HepG2 (cell line): ENCODE data around the gene SLC9C2. TPM values are rescaled to one million over a fixed set of nuclear protein-coding genes. Genes with fewer than 3 reads are reported as not detected.

Source experiments
- ARNT2 ChIP-seq: sonication (generic); formaldehyde crosslinking; IDR thresholded peaks from 2 replicates; pipeline ENCODE4 v1.8.0; 2022; ENCODE audit warnings: mild to moderate bottlenecking, low read depth, missing genetic modification reagents, moderate library complexity
- CTCF ChIP-seq: sonication (generic); formaldehyde crosslinking; IDR thresholded peaks from 2 replicates; pipeline ENCODE4 v1.5.0; 2020; ENCODE audit warnings: mild to moderate bottlenecking, missing genetic modification reagents, moderate library complexity
- DNMT1 ChIP-seq: sonication (generic); formaldehyde crosslinking; IDR thresholded peaks from 2 replicates; pipeline ENCODE4 v1.5.1; 2020; ENCODE audit warnings: mild to moderate bottlenecking, missing genetic modification reagents
- HNRNPLL ChIP-seq: fragments of 200-400 bp; formaldehyde crosslinking; IDR thresholded peaks from 2 replicates; pipeline ENCODE4 v1.6.1; 2017; ENCODE audit warnings: mild to moderate bottlenecking, low read depth, low read length; ENCODE audit not compliant: poor library complexity, severe bottlenecking
- KAT2B ChIP-seq: fragments of 150-350 bp; IDR thresholded peaks from 2 replicates; pipeline ENCODE4 v1.6.1; 2014; ENCODE audit warnings: low read depth, low read length, borderline replicate concordance
- KDM5A ChIP-seq: fragments of 200-600 bp; sonication (generic); IDR thresholded peaks from 2 replicates; pipeline ENCODE4 v1.7.0; 2018; ENCODE audit warnings: antibody characterized with exemption, mild to moderate bottlenecking, low read length, borderline replicate concordance
- MYC ChIP-seq: sonication (generic); formaldehyde crosslinking; IDR thresholded peaks from 2 replicates; pipeline ENCODE4 v1.9.0; 2021; ENCODE audit warnings: missing genetic modification reagents, borderline replicate concordance
- NCOA1 ChIP-seq: sonication (generic); formaldehyde crosslinking; IDR thresholded peaks from 2 replicates; pipeline ENCODE4 v1.9.0; 2021; ENCODE audit warnings: missing genetic modification reagents
- PRDM4 ChIP-seq: sonication (generic); formaldehyde crosslinking; IDR thresholded peaks from 2 replicates; pipeline ENCODE4 v1.9.0; 2021; ENCODE audit warnings: missing genetic modification reagents, borderline replicate concordance
- RELA ChIP-seq: sonication (generic); formaldehyde crosslinking; IDR thresholded peaks from 2 replicates; pipeline ENCODE4 v1.4.0; 2020; ENCODE audit warnings: missing genetic modification reagents
- SALL2 ChIP-seq: sonication (generic); formaldehyde crosslinking; IDR thresholded peaks from 2 replicates; pipeline ENCODE4 v1.8.1; 2023; ENCODE audit warnings: mild to moderate bottlenecking, missing genetic modification reagents, inconsistent platforms
- SKI ChIP-seq: fragments of 450-650 bp; IDR thresholded peaks from one replicate; pipeline ENCODE4 v1.6.1; 2018; ENCODE audit warnings: mild to moderate bottlenecking; ENCODE audit not compliant: partially characterized antibody
- ZBTB14 ChIP-seq: sonication (generic); formaldehyde crosslinking; IDR thresholded peaks from 2 replicates; pipeline ENCODE4 v1.4.0; 2020; ENCODE audit warnings: missing genetic modification reagents
- ZBTB26 ChIP-seq: IDR thresholded peaks from 2 replicates; pipeline ENCODE4 v1.6.1; 2016; ENCODE audit warnings: missing compliant biosample characterization, missing genetic modification reagents, borderline replicate concordance
- ZNF331 ChIP-seq: sonication (generic); formaldehyde crosslinking; IDR thresholded peaks from 2 replicates; pipeline ENCODE4 v1.4.0; 2020; ENCODE audit warnings: missing genetic modification reagents
- ZNF34 ChIP-seq: sonication (generic); formaldehyde crosslinking; IDR thresholded peaks from 2 replicates; pipeline ENCODE4 v1.4.0; 2020; ENCODE audit warnings: mild to moderate bottlenecking, missing genetic modification reagents, borderline replicate concordance
- ZNF550 ChIP-seq: sonication (generic); formaldehyde crosslinking; IDR thresholded peaks from 2 replicates; pipeline ENCODE4 v1.4.0; 2020; ENCODE audit warnings: mild to moderate bottlenecking, missing genetic modification reagents, borderline replicate concordance
- ZNF75D ChIP-seq: sonication (generic); formaldehyde crosslinking; IDR thresholded peaks from 2 replicates; pipeline ENCODE4 v1.8.1; 2023; ENCODE audit warnings: missing genetic modification reagents, mild to moderate bottlenecking, borderline replicate concordance
- ZNF770 ChIP-seq: sonication (generic); formaldehyde crosslinking; IDR thresholded peaks from 2 replicates; pipeline ENCODE4 v1.5.0; 2020; ENCODE audit warnings: mild to moderate bottlenecking, missing genetic modification reagents
- ZNF788 ChIP-seq: sonication (generic); formaldehyde crosslinking; IDR thresholded peaks from 2 replicates; pipeline ENCODE4 v1.5.0; 2020; ENCODE audit warnings: mild to moderate bottlenecking, missing genetic modification reagents, borderline replicate concordance
- polyA plus RNA-seq, 8 experiments: library from polyadenylated mRNA; depleted of rRNA in 3 of 8; stranded (reverse) in 7 of 8; unstranded in 1 of 8; fragments of >200 nt; fragmentation: Illumina TruSeq in 4 of 8; extraction: Trizol in 4 of 8; gene quantifications; 2 replicates each; pipeline versions ENCODE4 v1.2.1 to v1.2.3, GENCODE V29; 2011 to 2016; ENCODE audit warnings: low read depth in 4 of 8, missing spikeins in 1 of 8, mixed read lengths in 1 of 8; ENCODE audit not compliant: insufficient read depth in 1 of 8
- total RNA-seq, 5 experiments: library from RNA; depleted of rRNA; stranded (reverse); fragments of >200 nt; fragmentation: Illumina TruSeq; extraction: Trizol; gene quantifications; 2 replicates each; pipeline ENCODE4 v1.2.3, GENCODE V29; 2016; ENCODE audit warnings: low read depth in 1 of 5

The SLC9C2 gene
- total and polyA plus RNA-seq, 2 of the 13 experiments (the other 11 are each of a cell fraction or from before 2014, with no cell fraction given), result 0.03 TPM; not detected in 1

GRCh38 chr1:173476665-173477285 lies 126.1 kb downstream of the SLC9C2 start (continued):
- TF ChIP-seq SKI, result peak; percentile 17
- TF ChIP-seq ZNF331 (CRISPR knock-in tag), result 0 out of 2 replicates have a peak, but pooled peaks have one; percentile 9
- no peak for TF ChIP-seq PRDM4
- no peak for TF ChIP-seq DNMT1
- TF ChIP-seq ZBTB14 (CRISPR knock-in tag), result peak; percentile 30; the same call in 1 of the 2 replicates
- peak; percentile 76; the same call in 1 of the 2 replicates for TF ChIP-seq MYC
- TF ChIP-seq KDM5A, result no peak
- no peak; the same call in 1 of the 2 replicates for TF ChIP-seq ZBTB26 (CRISPR knock-in tag)
- TF ChIP-seq CTCF (CRISPR knock-in tag), result peak; percentile 51
- peak; percentile 92 for TF ChIP-seq HNRNPLL
- TF ChIP-seq NCOA1 (CRISPR knock-in tag), result 0 out of 2 replicates have a peak, but pooled peaks have one; percentile 61
- TF ChIP-seq ARNT2 (CRISPR knock-in tag), result no peak; the same call in 1 of the 2 replicates
- TF ChIP-seq ZNF550 (CRISPR knock-in tag), result no peak
- 0 out of 2 replicates have a peak, but pooled peaks have one; percentile 9 for TF ChIP-seq RELA
- TF ChIP-seq ZNF34 (CRISPR knock-in tag), result no peak
- 0 out of 2 replicates have a peak, but pooled peaks have one; percentile 21 for TF ChIP-seq ZNF788 (CRISPR knock-in tag)
- TF ChIP-seq SALL2 (CRISPR knock-in tag), result no peak
- no peak for TF ChIP-seq ZNF770 (CRISPR knock-in tag)
- no peak for TF ChIP-seq ZNF75D (CRISPR knock-in tag)
- no peak for TF ChIP-seq KAT2B
